DMS79 (cell line): ENCODE results near the gene CPSF6.
"Not testable (repeated sequence)": the region's sequence is repeated elsewhere in the genome, so short reads cannot be mapped to it uniquely, and the experiment has no call there.

Experiments
- DNase-seq: peaks from one replicate; lab custom pipeline; 2025; lab: John Stamatoyannopoulos, UW

Gene CPSF6

GRCh38 chr12:69239352-69239921, at the start of gene CPSF6:
TSS of gene CPSF6 (plus strand) at chr12:69239569. CDS start at chr12:69239647, 78 bp downstream.
- peak; percentile 62 for DNase-seq

DNA sequence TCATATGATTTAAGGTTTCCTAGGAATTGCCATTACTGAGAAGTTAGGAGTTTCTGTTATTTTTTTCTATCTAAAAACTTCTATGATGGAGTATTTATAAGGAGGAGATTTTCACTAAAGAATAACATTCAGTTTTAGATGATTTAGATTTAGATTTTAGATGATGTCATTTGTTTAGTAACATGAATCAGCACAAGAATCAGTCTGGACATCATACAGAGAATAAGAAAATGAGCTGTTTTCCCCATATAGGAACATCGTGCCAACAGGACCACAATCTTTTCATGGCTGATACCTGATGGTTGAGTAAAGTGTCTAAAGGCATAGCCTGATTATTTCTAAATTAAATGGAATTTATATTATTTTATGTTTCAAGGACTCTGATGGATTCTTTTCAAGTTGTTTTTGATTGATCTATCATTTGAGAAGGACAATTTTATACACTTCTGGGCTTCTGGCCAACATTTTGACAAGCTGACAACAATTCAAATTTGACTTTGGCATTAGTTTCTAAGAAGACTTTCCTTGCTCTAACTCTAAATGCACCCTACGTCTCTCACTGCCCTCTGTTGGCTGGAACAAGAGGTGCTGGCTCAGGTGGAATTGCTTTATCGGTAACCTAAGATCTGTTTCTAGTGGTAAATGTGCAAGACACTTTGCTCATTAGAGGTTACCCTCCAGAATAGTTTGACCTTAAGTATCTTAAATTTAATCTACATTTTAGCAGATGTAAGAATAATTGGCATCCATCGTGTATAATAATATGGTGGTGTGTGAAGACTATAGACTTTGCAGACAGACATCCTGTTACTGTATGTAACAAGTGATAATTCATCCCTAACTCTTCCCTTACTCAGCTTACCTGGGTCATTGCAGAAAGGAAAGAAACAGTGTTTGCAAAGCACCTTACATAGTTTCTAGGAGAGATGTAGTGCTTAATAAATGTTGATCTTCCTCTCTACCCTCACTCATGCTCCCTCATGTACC, 42.8 kb upstream of the CPSF6 start:
- no peak for DNase-seq

- DNase-seq = not testable (repeated sequence)
Observed at GRCh38 chr12:69199976-69200375, 39.4 kb upstream of the CPSF6 start.

- DNase-seq = no peak
Observed at GRCh38 chr12:69204191-69204590, 35.2 kb upstream of the CPSF6 start.

GRCh38 chr12:69210661-69211060, 28.7 kb upstream of the CPSF6 start:
- DNase-seq = no peak

GRCh38 chr12:69211160-69211559, 28.2 kb upstream of the CPSF6 start:
- DNase-seq = no peak

GRCh38 chr12:69214169-69214568, 25.2 kb upstream of the CPSF6 start:
- no peak for DNase-seq

DNA sequence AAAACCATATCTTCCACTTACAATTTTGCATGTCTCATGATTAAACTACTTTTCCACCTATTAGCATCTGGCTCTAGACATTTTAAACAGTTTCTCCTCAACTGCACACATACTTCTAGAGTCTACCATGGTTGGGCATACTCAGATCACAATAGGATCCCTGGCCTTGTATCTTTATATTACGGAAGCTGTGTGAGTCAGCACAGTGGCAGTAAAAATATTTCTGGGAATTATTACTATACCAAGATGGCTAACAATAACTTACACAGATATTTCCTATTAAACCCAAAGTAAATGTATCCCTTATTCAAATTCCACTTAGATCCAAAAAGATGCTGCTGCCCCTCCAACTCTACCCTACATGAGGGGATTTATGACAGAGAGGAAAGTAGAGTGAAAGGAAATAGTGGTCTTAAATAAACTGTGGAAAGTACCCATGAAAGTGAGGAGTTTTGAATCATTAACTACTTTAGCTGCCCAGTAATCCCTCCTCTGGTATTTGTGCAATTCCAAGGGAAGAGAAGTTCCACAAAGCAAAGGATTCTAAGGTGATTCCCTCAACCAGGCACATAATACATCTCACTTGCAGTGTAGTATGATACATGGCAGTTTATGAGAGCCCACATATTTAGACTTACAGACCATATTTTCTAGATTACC, 14.0 kb upstream of the CPSF6 start:
- DNase-seq = no peak

DNA sequence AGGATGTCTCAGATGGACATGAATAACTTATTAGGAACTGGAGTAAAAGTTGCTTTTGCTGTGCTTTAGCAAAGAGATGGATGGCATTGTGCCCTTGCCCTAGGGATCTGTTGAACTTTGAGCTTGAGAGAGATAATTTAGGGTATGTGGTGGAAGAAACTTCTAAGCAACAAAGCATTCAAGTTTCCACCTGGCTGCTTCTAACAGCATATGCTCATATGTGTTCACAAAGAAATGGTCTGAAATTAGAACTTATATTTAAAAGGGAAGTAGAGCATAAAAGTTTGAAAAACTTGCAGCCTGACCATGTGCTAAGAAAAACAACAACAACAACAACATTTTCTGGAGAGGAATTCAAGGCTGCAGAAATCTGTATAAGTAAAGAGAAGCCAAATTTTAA, 7.9 kb upstream of the CPSF6 start:
- DNase-seq = no peak

GRCh38 chr12:69238589-69239351, 599 bp upstream of the CPSF6 start:
- DNase-seq = no peak

DNA sequence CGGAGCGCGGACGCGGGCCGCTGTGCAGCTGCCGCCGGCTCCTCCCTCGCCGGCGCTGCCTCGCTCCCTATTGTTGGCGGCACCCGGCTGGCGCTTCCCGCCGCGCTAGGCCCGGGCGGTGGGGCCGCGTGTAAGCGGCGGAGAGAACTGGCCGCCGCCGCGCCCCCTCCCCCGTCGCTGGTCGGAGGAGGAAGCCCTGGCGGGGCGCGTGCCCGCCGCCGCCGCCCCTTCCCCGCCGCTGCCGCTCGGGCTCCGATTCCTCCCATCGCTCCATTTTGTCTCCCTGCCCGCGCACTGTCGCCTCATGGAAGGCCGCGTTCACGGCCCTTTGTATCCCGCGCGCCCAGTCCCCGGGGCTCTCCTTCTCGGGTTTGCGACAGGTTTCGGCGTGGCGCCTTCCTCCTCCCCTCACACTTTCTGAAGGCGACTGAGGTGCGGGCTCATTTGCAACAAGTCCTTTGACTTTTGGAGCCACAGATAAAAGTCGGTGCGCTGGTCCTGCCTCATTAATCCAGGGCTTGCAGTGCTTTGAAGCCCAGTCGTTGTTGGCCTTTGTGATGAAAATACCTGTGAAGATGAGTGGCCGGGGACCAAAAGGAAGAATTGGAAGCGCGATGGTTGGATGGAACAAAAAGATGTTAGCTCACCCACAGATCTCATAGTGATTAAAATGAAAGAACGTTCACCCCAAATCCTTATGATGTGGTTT, 707 bp downstream of the CPSF6 start:
- no peak for DNase-seq

GRCh38 chr12:69240631-69240995, 1.2 kb downstream of the CPSF6 start:
- no peak for DNase-seq

DNA sequence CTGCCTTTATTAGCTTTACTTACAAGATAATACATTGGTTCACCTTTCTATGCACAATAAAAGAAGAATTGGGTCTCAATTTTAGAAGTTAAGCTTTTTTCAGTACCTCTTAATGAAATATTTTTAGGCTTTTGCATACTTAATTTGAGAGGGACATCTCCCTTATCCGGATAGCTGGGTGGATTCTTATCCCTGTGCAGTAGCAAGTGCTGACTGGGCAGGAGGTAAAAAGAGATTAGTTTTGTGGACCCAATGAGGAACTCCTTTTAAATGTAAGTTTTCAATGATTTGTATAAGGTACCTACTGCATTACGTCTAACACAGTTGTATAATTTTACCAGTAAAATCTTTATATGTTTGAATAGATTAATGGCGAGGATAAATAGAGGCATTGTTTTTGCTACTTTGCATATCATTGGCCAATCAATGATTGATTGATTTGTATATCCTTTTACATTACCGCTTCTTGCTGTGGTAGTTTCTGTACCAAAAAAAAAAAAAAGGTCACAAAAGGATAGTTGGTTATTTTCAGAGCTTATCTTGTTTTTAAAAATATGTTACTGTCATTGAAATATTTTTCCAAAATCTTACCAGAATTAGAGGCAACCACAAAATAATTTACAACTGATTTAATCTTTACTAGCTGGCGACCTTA, 2.2 kb downstream of the CPSF6 start:
- DNase-seq = no peak

GRCh38 chr12:69243099-69244084, 4.0 kb downstream of the CPSF6 start:
- no peak for DNase-seq

DNA sequence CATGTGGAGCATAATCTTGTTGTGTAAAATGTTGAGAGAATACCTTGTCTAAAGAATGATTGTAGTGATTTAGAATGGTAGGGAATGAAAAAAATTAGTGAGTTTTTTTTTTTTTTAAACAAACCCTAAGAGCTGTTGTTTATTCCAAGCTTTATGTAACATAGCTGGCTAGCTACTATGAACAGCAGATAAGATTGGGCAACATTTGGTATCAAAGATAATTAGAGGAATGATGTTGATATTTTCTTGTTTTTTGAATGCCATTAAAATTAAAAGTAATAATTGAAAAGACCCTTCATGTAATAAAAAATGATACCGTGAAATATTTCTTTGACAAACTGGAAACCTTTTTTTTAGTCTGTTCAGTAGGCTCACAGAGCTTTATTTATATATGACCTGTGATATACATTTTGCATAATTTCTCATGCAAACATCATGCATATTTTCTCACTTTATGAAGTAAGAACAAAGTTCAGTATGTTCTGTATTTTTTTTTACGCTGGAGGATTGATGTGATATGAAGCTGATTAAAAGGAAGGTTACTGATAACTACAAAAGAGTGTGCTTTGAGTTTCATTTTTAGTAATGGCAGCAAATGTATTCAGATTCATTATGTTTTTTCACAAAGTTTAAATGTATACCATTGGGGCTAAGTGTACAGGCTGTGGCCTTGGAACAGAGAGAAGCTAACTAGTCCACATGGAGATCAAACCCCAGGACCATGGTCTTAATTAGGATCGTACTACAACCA, 8.1 kb downstream of the CPSF6 start:
- no peak for DNase-seq

GRCh38 chr12:69252033-69252432, 12.7 kb downstream of the CPSF6 start:
- DNase-seq = no peak

- no peak for DNase-seq
Observed at GRCh38 chr12:69254046-69254445, 14.7 kb downstream of the CPSF6 start.

DNA sequence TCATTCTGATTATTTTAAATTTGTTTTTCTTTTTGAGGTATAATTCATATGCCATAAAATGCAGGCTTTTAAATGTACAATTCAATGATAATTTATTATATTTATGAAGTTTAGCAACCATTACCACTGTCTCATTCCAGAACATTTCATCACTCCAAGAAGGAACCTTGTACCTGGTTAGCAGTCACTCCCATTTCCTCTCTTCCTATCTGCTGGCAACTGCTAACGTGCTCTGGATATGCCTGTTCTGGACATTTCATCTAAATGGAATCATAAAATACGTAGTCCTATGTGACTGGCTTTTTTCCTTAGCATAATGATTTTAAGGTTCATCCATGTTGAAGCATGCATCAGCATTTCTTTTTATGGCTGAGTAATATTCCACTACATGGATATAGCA, 15.5 kb downstream of the CPSF6 start:
- DNase-seq = no peak

DNA sequence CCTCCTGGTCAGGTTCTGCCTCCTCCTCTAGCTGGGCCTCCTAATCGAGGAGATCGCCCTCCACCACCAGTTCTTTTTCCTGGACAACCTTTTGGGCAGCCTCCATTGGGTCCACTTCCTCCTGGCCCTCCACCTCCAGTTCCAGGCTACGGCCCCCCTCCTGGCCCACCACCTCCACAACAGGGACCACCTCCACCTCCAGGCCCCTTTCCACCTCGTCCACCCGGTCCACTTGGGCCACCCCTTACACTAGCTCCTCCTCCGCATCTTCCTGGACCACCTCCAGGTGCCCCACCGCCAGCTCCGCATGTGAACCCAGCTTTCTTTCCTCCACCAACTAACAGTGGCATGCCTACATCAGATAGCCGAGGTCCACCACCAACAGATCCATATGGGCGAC, 19.3 kb downstream of the CPSF6 start:
- DNase-seq = no peak
